CD4-positive, alpha-beta T cell (primary cell): Measurements from ENCODE around the gene IL2RA. TPM values are rescaled to one million over a fixed set of nuclear protein-coding genes. Genes with fewer than 3 reads are reported as not detected.
A peak's percentile ranks its signal among the peaks of the same experiment; 100 is the strongest.

Experiments used
- ATAC-seq: fragments of 200-7000 bp; cut with Tn5 transposase; one replicate; pipeline ENCODE4 v1.10.0; 2022; ENCODE audit warnings: mild to moderate bottlenecking; ENCODE audit not compliant: poor library complexity
- CTCF ChIA-PET: fragments of 350-600 bp; sonication (Branson Sonifier 250); formaldehyde crosslinking; loops from one replicate; lab custom pipeline; 2021; ENCODE audit warnings: antibody characterized with exemption, inconsistent platforms; lab: Charles Lee
- POLR2A ChIA-PET: fragments of 350-600 bp; sonication (Branson Sonifier 250); formaldehyde crosslinking; loops from one replicate; lab custom pipeline; 2021; ENCODE audit warnings: antibody characterized with exemption, inconsistent platforms; lab: Charles Lee
- DNase-seq, 14 experiments: peaks; one replicate each; pipeline ENCODE4 v3.0.0-alpha.2; 2013 to 2020; ENCODE audit warnings: mixed read lengths in 2 of 14
- H3K27ac ChIP-seq, 2 donors: one replicate each; pipeline versions ENCODE4 v1.5.1 to v1.7.0; 2013; ENCODE audit warnings: low read length in 2 of 2, low read depth in 1 of 2, mild to moderate bottlenecking in 1 of 2
- H3K27me3 ChIP-seq, 2 experiments: 1 replicate in 1 of 2; 2 replicates in 1 of 2; pipeline versions ENCODE4 v1.6.1 to v1.7.0; 2013; ENCODE audit warnings: low read length in 2 of 2, control low read depth in 1 of 2, mild to moderate bottlenecking in 1 of 2, moderate library complexity in 1 of 2; ENCODE audit not compliant: insufficient read depth in 2 of 2, control insufficient read depth in 1 of 2
- H3K36me3 ChIP-seq: one replicate; pipeline ENCODE4 v1.6.1; 2013; ENCODE audit warnings: low read length, control low read depth; ENCODE audit not compliant: insufficient read depth
- H3K4me1 ChIP-seq: one replicate; pipeline ENCODE4 v1.6.1; 2013; ENCODE audit warnings: low read length, control low read depth; ENCODE audit not compliant: insufficient read depth
- H3K4me3 ChIP-seq: one replicate; pipeline ENCODE4 v1.5.1; 2013; ENCODE audit warnings: mild to moderate bottlenecking, low read length, moderate library complexity
- H3K9me3 ChIP-seq, 2 experiments: 1 replicate in 1 of 2; 2 replicates in 1 of 2; pipeline versions ENCODE4 v1.6.1 to v1.7.0; 2013; ENCODE audit warnings: low read length in 2 of 2, mild to moderate bottlenecking in 2 of 2, control low read depth in 1 of 2, moderate library complexity in 1 of 2; ENCODE audit not compliant: control insufficient read depth in 1 of 2, insufficient read depth in 1 of 2
- H3K27ac Mint-ChIP-seq: one replicate; pipeline ENCODE4 v1.8.0; 2020; ENCODE audit warnings: mixed read lengths
- H3K27me3 Mint-ChIP-seq: one replicate; pipeline ENCODE4 v1.8.0; 2021; ENCODE audit warnings: mixed read lengths
- H3K36me3 Mint-ChIP-seq: one replicate; pipeline ENCODE4 v1.8.0; 2021; ENCODE audit warnings: low read depth, mixed read lengths
- H3K4me1 Mint-ChIP-seq: one replicate; pipeline ENCODE4 v1.8.0; 2021; ENCODE audit warnings: low read depth, mixed read lengths
- H3K4me3 Mint-ChIP-seq: one replicate; pipeline ENCODE4 v1.8.0; 2020; ENCODE audit warnings: mild to moderate bottlenecking, mixed read lengths
- H3K9me3 Mint-ChIP-seq: one replicate; pipeline ENCODE4 v1.8.0; 2020; ENCODE audit warnings: mixed read lengths
- intact Hi-C, 2 experiments: fragments of 100-400 bp; cut with DNase I in 1 of 2; cut with micrococcal nuclease in 1 of 2; formaldehyde crosslinking; loops; one replicate each; pipeline versions ENCODE4 v1.15.1 to v1.9.0; 2023 to 2025; cut with DNase I, micrococcal nuclease
- total RNA-seq, 174 experiments: library from RNA in 2 of 174; stranded (reverse) in 2 of 174; gene quantifications; one replicate each; pipeline ENCODE4 v1.2.3 and lab custom pipeline; 2021 to 2026
- TF ChIP-seq, protein P1 (sequence below): fragments of 200-600 bp; IDR thresholded peaks from one replicate; pipeline ENCODE4 v1.8.0; 2022; ENCODE audit warnings: antibody characterized with exemption, mild to moderate bottlenecking

The IL2RA gene
- total RNA-seq, 2 experiments from 2014 or later, result 4.9 to 5.4 TPM

GRCh38 chr10:5971315-5971832, 90.8 kb downstream of the IL2RA start:
- TF ChIP-seq, protein P1, sequence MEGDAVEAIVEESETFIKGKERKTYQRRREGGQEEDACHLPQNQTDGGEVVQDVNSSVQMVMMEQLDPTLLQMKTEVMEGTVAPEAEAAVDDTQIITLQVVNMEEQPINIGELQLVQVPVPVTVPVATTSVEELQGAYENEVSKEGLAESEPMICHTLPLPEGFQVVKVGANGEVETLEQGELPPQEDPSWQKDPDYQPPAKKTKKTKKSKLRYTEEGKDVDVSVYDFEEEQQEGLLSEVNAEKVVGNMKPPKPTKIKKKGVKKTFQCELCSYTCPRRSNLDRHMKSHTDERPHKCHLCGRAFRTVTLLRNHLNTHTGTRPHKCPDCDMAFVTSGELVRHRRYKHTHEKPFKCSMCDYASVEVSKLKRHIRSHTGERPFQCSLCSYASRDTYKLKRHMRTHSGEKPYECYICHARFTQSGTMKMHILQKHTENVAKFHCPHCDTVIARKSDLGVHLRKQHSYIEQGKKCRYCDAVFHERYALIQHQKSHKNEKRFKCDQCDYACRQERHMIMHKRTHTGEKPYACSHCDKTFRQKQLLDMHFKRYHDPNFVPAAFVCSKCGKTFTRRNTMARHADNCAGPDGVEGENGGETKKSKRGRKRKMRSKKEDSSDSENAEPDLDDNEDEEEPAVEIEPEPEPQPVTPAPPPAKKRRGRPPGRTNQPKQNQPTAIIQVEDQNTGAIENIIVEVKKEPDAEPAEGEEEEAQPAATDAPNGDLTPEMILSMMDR, result no peak
- intact Hi-C loops, result no loop called here
- H3K36me3 ChIP-seq, result peaks cover 9% of the 10 kb centered on the region
- Mint-ChIP-seq H3K4me1 (peaks cover 35% of the 10 kb centered on the region), H3K36me3 (peaks cover 6% of the 10 kb centered on the region), H3K4me3 (peak overlapping the region; percentile 57), H3K27me3 (no peaks in the 10 kb centered on the region), H3K9me3 (no peaks in the 10 kb centered on the region), H3K27ac (peak overlapping the region; percentile 25)
- no peak overlapping the region for H3K27ac ChIP-seq
- no peaks in the 10 kb centered on the region for H3K9me3 ChIP-seq
- CTCF ChIA-PET, result interaction anchor here (0.5 to 2.0 kb wide), 3 partner anchors 91 to 179 kb away, joined by 3 to 9 read pairs (median 4); partner anchors contain the start of gene IL2RA
- POLR2A ChIA-PET, result interaction anchor here (0.6 to 0.9 kb wide), 3 partner anchors 66 to 507 kb away, joined by 3 to 4 read pairs (median 3); partner anchors contain the start of gene FBH1
- ATAC-seq (peak; percentile 54), DNase-seq (peak in 5 of 14 experiments; percentile 15 to 55 (median 35))
- H3K4me1 ChIP-seq, result peaks cover 33% of the 10 kb centered on the region
- H3K27me3 ChIP-seq, result no peaks in the 10 kb centered on the region
- no peak overlapping the region for H3K4me3 ChIP-seq

- no peaks in the 10 kb centered on the region for H3K27me3 Mint-ChIP-seq
- Histone ChIP-seq H3K27ac (no peak overlapping the region), H3K4me3 (no peak overlapping the region), H3K9me3 (no peaks in the 10 kb centered on the region), H3K4me1 (peaks cover 26% of the 10 kb centered on the region), H3K36me3 (peaks cover 17% of the 10 kb centered on the region), H3K27me3 (no peaks in the 10 kb centered on the region)
- H3K4me3 Mint-ChIP-seq, result no peak overlapping the region
- no peak overlapping the region for H3K27ac Mint-ChIP-seq
- intact Hi-C loops, result no loop called here
- H3K36me3 Mint-ChIP-seq, result peaks cover 4% of the 10 kb centered on the region
- TF ChIP-seq, protein P1, result no peak
- H3K4me1 Mint-ChIP-seq, result peaks cover 27% of the 10 kb centered on the region
- ATAC-seq (no peak), DNase-seq (no peak)
- no peaks in the 10 kb centered on the region for H3K9me3 Mint-ChIP-seq
- CTCF ChIA-PET, result interaction anchor here (0.8 to 2.0 kb wide), 2 partner anchors 18 to 116 kb away, joined by 3 to 9 read pairs; no protein-coding TSS in a partner anchor
- POLR2A ChIA-PET, result interaction anchor here (0.7 to 0.9 kb wide), 2 partner anchors 67 to 80 kb away, joined by 3 to 4 read pairs; partner anchors contain the start of gene FBH1
These were observed 91.6 kb downstream of the IL2RA start for GRCh38 chr10:5970527-5970926.

DNA sequence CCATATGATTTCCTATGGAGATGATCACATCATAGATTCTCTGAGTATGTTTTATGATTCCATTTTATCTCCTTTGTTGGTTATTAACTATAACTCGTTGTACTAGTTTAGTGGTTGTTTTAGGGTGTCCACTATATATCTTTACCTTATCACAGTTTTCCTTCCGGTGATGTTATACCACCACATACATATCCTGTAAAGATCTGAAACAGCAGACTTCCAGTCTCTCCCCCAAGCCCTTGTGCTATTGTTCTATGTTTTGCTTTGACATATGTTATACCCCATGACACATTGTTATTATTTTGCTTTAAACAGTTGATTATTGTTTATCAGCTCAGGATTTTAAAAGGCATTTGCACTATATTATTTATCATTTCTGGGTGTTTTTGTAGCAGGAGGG, 92.1 kb downstream of the IL2RA start:
- Histone ChIP-seq H3K27me3 (no peaks in the 10 kb centered on the region), H3K4me1 (peaks cover 22% of the 10 kb centered on the region), H3K4me3 (no peak overlapping the region), H3K36me3 (peaks cover 22% of the 10 kb centered on the region), H3K27ac (no peak overlapping the region), H3K9me3 (no peaks in the 10 kb centered on the region)
- TF ChIP-seq, protein P1, result no peak
- Mint-ChIP-seq H3K4me3 (no peak overlapping the region), H3K9me3 (no peaks in the 10 kb centered on the region), H3K36me3 (peaks cover 8% of the 10 kb centered on the region), H3K4me1 (peaks cover 22% of the 10 kb centered on the region), H3K27ac (no peak overlapping the region), H3K27me3 (no peaks in the 10 kb centered on the region)
- DNase-seq (no peak), ATAC-seq (no peak)
- POLR2A ChIA-PET, result no interaction called here
- intact Hi-C loops, result no loop called here
- CTCF ChIA-PET, result interaction anchor here (0.8 kb wide), 1 partner anchor 19 kb away, joined by 3 read pairs; no protein-coding TSS in a partner anchor
